AG09319 (cell line): ENCODE data around the gene USP3.

ENCODE experiments used
- DNase-seq: peaks from one replicate; pipeline ENCODE4 v3.0.0-alpha.2; 2010; ENCODE audit warnings: low read depth; ENCODE audit errors: extremely low read depth
- TF ChIP-seq, protein P1 (sequence below): IDR thresholded peaks from 2 replicates; pipeline ENCODE4 v1.5.1; 2011; ENCODE audit warnings: low read depth, mild to moderate bottlenecking, inconsistent platforms, low read length, moderate library complexity

USP3 gene

GRCh38 chr15:63587527-63587926, 83.1 kb downstream of the USP3 start:
- TF ChIP-seq, protein P1, sequence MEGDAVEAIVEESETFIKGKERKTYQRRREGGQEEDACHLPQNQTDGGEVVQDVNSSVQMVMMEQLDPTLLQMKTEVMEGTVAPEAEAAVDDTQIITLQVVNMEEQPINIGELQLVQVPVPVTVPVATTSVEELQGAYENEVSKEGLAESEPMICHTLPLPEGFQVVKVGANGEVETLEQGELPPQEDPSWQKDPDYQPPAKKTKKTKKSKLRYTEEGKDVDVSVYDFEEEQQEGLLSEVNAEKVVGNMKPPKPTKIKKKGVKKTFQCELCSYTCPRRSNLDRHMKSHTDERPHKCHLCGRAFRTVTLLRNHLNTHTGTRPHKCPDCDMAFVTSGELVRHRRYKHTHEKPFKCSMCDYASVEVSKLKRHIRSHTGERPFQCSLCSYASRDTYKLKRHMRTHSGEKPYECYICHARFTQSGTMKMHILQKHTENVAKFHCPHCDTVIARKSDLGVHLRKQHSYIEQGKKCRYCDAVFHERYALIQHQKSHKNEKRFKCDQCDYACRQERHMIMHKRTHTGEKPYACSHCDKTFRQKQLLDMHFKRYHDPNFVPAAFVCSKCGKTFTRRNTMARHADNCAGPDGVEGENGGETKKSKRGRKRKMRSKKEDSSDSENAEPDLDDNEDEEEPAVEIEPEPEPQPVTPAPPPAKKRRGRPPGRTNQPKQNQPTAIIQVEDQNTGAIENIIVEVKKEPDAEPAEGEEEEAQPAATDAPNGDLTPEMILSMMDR, result no peak
- DNase-seq, result peak; percentile 42

DNA sequence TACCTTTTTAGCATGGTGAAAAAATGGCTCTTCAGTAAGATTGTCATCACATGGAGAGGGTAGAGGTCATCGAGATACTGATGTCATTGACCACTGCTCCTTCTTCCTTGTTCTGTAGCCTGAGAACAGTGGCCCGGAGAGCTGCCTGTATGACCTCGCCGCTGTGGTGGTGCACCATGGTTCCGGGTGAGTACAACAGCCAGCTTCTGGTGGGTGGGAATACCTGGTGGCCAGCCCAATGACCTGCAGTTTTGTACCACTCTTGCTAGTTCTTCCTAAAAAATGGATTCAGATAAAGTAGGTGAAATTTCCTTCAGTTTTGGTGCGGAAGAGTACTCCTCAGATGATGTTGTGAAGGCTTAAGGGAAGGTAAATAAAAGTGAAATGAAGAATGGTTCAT, 84.4 kb downstream of the USP3 start:
- no peak for DNase-seq
- TF ChIP-seq, protein P1, result no peak

DNA sequence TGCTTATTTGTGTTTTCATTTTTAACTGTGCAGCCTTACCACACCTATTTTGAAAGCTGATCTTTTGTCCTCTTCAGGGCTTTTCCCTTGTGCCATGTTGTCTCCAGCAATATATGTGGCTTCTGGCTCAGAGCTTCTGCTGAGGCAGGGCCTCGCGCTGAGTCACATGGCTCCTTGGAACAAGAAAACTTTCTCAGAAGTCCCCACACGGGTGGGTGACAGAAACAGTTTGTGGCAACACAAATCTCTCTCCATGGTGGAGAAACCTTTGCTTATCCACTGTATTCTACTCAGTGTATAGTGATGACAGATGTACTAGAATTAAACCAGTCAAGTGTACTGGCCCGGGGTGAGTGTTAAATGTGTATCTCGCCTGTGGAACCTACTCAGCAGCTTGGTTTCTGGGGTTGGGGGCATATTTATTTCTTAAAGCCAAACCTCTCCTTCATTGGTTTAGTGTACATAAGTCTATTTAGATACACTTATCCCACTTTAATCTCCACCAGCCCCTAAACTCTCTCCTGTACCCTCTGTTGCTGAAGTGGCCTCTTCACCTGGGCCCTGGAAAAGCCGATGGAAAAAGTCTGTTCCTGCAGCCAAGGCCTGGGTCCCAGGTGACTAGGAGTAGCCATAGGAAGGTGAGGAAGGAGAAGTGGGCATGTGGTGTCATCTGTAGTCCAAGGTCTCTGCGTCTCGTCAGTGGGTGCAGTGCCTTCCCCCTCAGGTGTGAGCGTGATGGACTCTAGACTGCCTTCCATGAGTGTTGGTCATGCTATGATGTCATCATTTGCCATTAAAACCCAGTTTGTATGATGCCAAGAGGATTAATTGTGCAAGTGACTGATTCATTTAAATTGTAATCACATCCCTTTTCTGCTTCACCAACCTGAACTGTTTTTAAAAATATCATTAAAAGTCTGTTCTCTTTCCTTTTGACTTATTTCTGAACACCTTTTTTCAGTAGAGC, 89.6 kb downstream of the USP3 start:
- TF ChIP-seq, protein P1, result no peak
- no peak for DNase-seq

DNA sequence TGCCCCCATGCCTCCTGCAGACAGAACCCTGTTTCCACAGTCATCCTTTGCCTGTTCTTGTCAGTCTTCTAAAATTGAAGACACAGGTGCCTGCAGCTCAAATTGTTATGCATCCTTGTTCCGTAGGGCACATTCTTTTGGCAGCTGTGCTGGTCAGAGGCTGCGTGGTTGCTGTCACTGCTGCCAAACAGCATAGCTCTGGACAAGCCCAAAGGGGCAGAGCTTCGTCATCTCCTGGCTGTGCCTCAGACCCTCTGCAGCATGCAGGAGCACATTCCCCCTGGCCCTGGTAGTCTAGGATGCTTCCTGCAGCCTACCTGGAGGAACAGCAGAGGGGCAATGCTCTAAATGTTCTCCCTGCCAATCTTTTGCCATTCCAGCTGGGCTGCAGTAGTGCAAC, 90.7 kb downstream of the USP3 start:
- TF ChIP-seq, protein P1, result no peak
- DNase-seq, result no peak

DNA sequence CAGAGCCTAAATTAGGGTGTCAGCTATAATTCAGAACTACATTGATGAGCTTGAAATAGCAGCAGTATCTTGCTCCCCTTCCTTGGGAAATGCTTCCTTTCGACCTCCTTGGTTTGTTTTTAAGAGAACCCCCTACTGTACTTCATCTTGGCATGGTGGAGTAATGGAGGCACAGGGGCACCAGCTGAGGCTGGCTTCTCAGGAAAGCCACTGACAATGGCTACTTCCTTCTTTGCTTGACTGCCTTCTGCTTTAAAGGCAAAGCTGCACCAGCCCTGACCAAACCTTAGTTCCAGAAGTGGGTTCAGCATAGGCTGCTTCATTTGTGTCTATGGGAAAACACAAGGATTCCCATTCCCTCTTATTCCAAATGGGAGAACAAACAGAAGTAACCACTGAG, 91.3 kb downstream of the USP3 start:
- TF ChIP-seq, protein P1, result no peak
- DNase-seq, result no peak

GRCh38 chr15:63596676-63597037, 92.3 kb downstream of the USP3 start:
- DNase-seq, result peak; percentile 51

More at GRCh38 chr15:63596676-63597037, 92.3 kb downstream of the USP3 start:
- TF ChIP-seq, protein P1, result no peak
